Astrocyte (in vitro differentiated cells and primary cell): ENCODE measurements around the gene ROR2.

Experiments
- EZH2 ChIP-seq: IDR thresholded peaks from 2 replicates; pipeline ENCODE4 v1.6.1; 2012; ENCODE audit warnings: mild to moderate bottlenecking, low read length, inconsistent platforms; ENCODE audit not compliant: insufficient read depth
- TF ChIP-seq, protein P1 (sequence below): IDR thresholded peaks from 2 replicates; pipeline ENCODE4 v1.5.1; 2011; ENCODE audit warnings: low read depth, mild to moderate bottlenecking, inconsistent platforms, low read length, moderate library complexity; ENCODE audit not compliant: insufficient read depth

DNA sequence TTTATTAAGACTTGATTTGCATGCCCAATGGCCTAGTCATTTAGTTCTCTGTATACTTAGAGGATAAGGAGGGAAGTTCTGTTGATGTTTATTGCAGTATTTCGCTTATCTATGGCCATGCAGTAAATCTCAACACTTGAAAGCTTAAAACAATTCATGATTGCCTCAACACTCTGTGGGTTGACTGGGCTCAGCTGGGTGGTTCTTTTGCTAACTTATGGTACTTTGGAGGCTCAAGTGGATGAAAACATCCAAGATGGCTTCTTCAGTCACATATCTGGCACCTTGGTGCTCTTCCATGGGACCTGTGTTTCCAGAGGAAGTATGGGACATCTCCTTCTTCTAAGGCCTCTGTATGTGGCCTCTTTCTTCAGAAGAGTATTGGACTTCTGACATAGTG, 10.3 kb upstream of the ROR2 start:
- TF ChIP-seq EZH2, result no peak
- TF ChIP-seq, protein P1, sequence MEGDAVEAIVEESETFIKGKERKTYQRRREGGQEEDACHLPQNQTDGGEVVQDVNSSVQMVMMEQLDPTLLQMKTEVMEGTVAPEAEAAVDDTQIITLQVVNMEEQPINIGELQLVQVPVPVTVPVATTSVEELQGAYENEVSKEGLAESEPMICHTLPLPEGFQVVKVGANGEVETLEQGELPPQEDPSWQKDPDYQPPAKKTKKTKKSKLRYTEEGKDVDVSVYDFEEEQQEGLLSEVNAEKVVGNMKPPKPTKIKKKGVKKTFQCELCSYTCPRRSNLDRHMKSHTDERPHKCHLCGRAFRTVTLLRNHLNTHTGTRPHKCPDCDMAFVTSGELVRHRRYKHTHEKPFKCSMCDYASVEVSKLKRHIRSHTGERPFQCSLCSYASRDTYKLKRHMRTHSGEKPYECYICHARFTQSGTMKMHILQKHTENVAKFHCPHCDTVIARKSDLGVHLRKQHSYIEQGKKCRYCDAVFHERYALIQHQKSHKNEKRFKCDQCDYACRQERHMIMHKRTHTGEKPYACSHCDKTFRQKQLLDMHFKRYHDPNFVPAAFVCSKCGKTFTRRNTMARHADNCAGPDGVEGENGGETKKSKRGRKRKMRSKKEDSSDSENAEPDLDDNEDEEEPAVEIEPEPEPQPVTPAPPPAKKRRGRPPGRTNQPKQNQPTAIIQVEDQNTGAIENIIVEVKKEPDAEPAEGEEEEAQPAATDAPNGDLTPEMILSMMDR, result no peak
